Activated CD4-positive, alpha-beta T cell treated with anti-CD3 and anti-CD28 coated beads for 4 hours (primary cell): ENCODE measurements around the gene CEMIP2.
"Not testable (repeated sequence)": the region's sequence is repeated elsewhere in the genome, so short reads cannot be mapped to it uniquely, and the experiment has no call there.

ENCODE experiments used
- DNase-seq, 2 donors: peaks; one replicate each; pipeline ENCODE4 v3.0.0-alpha.2; 2020

Gene CEMIP2

DNA sequence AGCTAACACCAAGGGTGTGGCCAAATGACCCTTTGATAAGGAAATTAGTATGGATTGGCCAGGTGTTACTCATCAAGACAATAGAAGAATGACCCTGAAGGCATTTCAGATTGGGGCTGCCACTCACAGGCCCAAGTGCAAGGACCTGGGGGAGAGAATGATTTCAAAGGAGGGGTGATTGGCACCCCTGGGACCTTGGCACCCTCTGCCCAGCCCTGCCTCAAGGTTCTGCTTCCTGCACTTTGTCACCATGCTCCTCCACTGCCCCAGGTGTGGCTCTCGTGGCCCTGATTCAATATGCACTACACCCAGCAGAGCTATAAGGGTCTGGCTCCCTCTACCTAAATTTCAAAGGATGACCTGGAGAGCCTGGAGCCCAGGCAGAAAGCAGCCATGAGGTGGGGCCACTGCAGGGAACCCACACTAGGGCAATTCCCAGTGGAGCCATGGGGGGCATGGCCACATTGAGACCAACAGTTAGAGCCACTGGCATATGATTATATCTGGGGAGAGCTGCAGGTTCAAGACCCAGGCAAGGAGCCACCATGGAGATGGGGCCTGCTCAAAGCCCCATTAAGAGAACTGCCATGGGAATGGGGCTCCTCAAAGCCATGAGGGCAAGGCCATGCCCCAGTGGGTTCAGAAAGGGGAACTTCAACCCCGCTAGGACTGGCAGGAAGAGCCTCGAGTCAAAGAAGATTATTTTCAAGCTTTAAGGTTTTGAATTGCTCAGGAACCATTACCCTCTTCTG, 93.0 kb downstream of the CEMIP2 start:
- DNase-seq: no peak

DNA sequence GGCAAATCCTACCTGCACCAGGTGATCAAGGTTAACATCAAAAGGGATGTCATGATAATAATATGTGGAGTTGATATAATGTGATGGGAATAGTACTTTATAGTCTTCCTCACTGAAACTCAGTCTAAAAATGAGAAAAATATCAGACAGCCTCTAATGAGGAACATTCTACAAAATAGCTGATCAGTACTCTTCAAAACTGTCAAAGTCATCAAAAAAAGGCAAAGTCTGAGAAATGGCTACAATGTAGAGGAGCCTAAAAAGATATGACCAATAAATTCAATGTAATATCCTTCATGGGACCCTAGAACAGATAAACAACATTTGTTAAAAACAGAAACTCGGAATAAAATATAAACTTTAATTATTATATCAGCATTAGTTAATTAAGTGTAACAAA, 95.7 kb downstream of the CEMIP2 start:
- no peak for DNase-seq

DNA sequence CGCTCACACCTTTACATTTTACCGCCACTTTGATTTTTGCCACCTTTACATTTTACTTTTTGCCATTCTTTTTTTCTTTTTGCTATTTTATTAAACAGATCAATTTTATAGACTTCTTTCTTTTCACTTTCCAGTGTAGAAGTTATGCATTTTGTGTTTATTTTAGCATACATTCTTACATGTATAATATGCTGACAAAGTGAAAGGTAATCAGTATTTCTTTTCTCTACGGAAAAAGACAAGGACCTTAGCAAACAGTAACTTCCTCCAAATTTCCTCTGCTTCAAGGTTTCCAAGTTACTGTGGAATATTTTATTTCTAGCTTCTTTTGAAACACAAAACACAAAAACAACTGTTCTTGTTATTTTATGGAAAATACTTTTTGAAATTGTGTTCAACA, 97.0 kb downstream of the CEMIP2 start:
- no peak for DNase-seq

DNA sequence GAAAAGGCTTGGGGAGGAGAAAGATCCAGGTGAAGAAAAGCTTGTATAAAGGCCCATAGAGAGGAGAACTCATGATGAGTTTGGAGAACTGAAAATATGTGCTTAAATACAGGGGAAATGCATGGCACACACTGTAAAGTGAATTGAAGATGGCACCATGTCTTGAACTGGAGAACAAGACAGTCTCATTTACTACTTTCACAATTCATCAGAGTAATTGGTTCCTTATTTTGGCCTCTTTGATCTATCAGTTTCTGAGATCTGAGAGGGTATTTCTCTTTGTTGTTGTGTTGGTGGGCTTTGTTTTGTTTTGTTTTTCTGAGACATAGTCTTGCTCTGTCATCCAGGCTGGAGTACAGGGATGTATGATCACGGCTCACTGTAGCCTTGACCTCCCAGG, 98.2 kb downstream of the CEMIP2 start:
- DNase-seq: no peak

DNA sequence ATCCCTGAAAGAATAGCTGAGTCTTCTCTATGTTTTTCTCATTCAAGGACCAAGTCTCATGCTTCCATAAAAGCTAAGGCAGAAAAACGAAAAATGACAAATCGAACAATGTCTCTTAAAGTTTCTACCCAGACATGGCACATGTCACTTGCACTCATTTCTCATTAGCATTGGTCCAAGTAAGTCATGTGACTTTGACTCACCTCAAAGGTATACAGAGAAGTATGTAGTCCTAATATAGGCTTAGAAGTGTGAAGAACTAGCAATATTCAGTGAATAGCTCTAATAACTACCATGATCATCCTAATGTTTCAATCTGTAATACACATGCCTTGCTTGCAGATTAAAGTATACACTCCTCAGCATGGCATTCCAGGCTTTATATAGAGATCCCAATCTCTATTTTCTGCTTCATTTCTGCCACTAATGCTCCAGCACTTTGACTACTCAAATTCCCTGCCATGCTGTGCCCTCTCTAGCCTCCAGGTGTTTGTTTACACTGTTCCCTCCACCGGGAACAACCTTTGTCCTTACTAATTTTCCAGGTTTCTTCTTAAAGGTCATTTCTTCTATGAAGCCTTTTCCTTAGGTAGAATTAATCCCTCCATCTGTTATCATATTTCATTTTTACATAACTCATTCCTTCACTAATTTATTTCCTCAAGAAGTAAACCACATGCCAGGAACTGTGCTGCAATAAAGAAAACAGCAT, 98.9 kb downstream of the CEMIP2 start:
- no peak for DNase-seq

DNA sequence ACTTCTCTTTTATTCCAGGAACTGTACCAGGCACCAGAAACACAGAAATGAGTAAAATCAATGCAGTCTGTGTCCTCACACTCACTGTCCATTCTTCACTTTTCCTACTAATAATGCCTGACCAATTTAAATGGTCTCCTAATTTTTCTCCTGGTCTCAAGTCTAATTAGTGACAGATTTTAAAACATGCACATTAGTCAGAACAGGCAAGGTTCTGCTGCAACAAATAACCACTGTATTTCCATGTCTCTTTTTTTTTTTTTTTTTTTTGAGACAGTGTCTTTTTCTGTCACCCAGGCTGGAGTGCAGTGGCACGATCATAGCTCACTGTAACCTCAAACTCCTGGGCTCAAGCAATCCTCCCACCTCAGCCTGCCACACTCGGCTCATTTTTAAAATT, 99.6 kb downstream of the CEMIP2 start:
- DNase-seq: no peak

DNA sequence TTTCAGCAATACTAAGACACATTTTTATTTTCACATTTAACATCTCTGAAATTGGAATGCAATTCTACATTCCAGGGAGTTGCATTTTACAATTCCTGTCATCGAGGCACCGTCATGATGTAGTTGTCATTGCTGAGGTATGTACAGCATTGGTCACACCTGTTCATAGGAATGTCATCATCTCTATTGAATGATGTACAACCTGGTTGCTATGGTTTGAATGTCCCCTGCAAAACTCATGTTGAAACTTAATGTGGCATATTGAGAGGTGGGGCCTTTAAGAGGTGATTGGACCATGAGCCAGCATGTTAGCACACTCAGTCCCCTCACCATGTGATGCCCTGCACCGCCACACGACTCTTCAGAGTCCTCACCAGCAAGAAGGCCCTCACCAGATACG, 103.1 kb downstream of the CEMIP2 start:
- DNase-seq: no peak

DNA sequence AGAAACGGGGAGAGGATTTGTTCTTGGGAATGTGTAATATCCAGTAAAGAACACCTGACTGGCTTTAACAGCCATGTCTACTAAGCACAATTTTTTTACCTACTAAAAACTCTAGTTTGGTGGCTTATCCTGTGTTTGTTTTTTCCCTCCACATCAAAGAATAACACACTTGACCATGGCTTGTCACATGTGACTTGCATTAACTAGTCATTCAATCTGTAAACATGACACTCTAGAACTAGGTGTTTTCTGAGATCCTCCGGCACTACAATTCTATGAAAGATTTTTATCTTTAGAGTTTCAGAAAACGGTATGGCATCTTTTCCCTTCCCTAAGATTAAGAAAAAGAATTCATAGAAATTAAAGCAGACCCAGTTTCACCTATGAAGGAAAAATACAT, 103.7 kb downstream of the CEMIP2 start:
- DNase-seq: no peak

DNA sequence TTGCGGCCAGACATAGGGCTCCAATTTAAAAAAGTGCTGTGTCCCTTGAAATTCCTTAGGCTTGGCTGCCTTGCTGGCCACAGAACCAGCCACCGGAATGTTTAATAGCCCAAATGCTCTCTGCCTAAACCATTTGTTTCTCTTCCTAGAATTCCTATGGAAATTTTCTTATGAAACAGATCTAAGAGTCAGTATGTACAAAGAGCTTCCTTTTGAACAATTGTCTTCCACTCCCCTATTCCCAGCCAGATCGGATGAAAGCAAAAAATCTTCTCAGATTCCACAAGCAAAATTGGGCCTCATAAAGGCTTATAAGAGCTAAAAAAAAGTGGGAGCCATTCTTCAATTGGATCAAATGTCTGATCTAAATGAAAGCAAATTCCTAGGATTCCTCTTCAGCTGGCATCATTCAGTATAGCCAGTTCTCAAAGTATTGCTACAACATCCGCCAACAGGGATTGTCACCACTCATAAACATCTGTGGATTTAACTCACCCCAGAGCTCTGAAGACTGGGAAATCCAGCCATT, 104.3 kb downstream of the CEMIP2 start:
- no peak for DNase-seq

DNA sequence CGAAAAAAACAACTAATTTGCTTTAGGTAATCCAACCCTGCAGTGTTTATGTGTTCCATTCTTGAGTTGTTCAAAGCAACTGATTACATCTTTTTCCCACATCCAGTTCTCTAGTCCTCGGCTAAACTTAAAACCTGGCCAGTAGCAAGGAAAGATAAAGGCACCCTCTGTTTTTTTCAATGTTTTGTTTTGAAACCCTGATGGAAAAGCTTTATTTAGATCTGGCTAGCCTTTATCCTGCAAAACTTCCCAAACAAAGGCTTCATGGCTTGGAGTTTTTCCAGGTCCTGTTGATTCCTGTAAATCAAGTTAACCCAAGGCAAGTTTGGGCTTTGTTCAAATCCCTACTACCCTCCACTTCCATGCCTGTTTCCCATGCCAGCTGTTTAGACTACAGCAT, 105.1 kb downstream of the CEMIP2 start:
- DNase-seq: no peak

DNA sequence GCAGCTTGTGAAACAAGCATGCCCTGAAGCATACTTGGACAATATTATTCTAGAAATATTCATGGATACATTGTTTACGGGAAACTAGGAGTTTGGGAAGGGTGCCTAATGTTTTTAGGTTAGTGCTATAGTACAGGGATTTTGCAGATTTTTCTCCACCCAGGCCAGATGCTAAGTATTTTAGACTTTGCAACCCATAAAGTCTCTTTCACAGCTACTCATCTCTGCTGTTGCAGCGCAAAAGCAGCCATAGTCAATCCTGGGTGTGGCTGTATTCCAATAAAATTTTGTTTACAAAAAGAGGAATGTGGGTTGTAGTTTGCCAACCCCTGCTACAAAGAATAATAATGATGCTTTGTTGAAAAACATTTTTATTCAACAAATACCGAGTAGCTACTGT, 106.2 kb downstream of the CEMIP2 start:
- no peak for DNase-seq

DNA sequence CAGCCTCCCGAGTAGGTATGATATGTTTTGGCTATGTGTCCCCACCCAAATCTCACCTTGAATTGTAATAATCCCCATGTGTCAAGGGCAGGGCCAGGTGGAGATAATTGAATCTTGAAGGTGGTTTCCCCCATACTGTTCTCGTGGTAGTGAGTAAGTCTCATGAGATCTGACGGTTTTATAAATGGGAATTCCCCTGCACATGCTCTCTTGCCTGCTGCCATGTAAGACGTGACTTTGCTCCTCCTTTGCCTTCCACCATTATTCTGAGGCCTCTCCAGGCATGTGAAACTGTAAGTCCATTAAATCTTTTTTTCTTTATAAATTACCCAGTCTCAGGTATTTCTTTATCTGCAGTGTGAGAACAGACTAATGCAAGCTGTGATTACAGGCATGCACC, 111.0 kb downstream of the CEMIP2 start:
- DNase-seq: not testable (repeated sequence)

DNA sequence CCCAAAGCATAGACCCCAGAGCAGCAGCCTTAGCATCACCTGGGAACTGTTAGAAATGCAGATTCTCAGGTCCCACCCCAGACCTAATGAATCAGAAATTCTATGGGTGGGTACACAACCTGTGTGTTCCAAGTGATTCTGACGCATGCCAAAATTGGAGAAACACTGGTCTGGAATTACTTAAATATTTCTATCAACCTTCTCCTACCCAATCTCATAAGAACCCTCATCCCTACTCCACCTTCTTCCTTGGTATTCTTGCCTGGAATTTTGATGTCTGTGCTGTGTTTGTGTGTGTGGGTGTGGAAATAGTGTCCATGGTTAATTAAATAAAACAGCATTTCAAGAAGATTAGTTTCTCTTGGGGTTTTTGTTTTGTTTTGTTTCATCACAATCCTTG, 111.8 kb downstream of the CEMIP2 start:
- no peak for DNase-seq

DNA sequence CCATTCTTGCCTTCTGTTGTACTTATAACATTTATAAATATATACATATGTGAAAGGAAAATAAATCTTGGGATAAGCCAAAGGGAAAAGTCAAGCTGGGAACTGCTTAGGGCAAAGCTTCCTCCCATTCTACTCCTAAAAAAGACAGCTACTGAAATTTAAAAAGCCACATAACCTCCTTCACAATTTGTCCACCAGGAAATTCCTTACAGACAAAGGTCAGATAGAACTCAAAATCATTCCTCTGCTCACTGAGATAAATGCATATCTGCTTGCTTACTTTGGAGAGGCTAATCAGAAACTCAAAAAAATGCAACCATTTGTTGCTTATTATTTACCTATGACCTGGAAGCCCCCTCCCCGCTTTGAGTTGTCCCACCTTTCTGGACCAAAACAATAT, 112.5 kb downstream of the CEMIP2 start:
- no peak for DNase-seq

DNA sequence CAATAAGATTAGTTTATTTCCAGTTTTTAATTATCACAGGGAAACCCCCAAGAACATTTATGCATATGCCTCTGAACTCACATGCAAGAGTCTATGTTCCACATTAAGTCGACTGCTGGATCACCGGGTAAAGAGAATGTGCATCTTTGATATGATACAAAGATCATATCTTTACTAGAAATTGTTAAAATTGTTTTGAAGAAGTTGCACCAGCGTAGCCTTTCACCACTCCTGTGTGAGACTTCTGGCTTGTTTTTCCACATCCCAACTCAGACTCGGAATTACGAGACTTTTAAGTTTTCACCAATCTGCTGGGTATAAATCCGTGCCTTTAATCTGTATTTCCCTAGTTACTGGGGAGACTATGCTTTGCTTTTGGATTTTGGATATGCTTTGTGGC, 113.2 kb downstream of the CEMIP2 start:
- DNase-seq: no peak

DNA sequence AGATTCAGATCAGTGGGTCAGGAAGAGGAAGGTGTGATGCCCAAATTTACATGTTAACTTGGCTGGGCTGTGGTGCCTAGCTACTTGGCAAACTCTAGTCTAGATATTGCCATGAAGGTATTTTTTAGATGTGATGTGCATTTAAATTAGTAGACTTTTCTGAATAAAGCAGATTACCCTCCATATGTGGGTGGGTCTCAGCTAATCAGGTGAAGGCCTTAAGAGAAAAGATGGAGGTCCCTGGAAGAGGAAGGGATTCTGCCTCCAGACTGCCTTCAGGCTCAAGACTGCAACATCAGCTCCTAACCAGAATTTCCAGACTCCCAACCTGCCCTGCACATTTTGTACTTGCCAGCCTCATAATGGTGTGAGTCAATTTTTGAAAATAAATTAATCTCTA, 115.8 kb downstream of the CEMIP2 start:
- DNase-seq: no peak

DNA sequence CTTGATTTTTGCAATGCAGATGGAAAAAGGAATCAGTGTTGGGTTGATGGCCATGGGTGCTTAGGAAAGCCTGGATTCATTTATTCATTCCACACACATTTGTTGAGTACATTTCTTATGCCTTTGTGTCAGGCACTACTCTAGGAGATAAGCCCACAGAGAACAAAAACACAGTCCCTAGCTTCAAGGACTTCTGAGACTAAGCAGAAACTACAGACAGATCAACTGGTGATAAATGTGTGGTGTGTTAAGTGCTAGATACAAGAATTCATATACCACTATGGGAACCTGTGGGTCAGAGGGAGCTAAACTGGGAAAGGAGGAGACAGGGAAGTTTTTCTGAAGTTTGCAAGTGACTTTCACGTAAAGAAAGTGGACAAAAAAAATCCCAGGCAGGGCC, 119.9 kb downstream of the CEMIP2 start:
- no peak for DNase-seq

DNA sequence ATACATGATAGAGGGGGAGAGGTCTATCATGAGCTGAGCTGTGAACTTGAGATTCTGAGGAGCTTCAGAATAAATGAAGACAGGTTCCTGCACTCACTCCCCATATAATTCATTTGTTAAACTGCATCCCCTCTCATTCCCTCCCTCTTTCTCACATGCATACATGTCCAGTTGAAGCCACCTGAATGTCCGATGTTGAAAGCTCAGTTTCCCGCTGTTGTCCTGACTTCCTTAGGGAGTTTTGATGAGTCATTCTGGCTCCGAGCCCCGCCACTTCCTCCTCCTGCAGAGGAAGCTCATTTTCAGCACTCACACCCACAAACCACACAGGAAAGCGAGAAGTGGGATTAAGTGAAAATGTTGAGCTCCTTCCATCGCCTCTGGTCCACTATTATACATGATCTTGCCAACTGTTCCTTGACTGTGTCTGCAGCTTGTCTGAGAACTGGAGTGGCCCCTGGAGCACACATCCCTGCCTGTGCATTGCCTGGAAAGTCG, 121.2 kb downstream of the CEMIP2 start:
- DNase-seq: peak in 1 of 2 donors; percentile 6

DNA sequence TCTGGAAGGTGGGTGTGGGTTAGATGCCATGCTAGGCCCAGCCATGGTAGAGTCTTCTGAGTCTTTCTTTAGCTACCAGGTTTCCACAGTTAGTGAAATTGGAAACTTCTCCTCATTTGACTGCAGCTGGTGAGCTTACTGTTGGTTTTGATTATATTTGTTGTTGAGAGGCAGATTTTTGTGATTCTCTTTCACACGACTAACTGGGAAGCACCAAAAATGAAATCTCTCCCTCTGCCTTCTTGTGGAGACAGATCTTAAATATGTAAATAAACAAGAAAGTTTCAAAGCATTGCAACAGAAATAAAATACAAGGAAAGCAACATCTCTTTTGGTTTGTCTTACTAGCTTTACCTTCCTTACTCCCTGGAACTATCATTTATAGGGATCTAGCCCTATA, 122.2 kb downstream of the CEMIP2 start:
- no peak for DNase-seq

DNA sequence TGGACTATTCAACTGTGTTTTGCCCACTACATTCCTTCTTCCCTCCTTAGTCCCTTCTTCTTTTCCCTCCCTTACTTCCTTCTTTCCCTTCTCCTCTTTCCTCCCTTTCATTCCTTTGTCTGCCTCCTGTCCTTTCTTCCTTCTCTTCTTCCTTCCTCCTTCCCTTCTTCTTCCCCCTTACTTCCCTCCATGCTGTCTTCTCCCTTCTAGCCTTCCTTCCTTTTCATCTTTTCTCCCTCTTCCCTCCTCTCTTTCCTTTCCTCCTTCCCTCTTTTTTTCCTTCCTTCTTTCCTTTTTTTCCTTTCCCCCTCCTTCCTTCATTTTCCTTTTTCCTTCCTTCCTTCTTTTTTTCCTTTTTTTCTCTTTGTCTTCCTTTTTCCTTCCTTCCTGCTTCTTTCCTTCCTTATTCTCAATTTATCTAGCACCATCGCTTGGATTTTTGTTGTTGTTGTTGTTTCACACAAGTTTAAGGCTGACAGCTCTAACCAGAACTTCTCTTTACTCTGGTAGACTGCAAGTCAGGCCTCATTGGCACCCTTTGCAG, 123.4 kb downstream of the CEMIP2 start:
- no peak for DNase-seq

DNA sequence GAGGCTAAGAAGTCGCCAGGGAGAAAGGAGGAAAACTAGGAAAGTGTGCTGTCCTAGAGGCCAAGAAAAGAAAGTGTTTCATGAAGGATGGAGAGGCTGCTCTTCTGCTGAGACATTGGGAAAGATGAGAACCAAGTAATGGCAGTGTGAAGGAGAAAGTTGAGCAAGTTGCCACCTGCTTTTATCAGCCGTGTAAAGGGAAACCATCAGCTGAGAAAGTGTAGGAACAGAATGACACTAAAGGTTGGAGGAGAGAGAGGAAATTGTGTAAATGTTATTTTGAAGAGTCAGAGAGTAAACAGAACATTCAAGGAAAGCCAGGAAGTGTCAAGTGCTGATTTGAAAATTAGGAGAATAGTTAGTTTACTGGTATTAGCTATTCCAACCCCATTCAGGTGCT, 125.0 kb downstream of the CEMIP2 start:
- DNase-seq: no peak

DNA sequence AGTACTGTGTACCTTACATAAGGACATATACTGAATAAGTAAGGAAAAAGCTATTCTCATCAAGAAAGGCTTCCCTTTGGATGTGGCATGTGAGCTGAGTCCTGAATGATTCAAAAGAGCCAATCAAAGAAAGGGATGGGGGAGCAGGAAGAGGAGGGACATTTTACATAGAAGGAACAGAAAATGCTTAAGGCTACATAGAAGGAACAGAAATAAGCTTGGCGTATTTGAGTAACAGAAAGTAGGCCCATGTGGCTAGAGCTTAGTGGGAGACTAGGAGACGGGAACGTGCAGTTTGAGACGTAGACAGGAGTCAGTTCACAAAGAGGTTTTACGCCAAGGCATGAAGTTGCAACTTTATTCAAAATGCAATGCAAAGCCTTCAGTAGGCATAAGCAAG, 126.3 kb downstream of the CEMIP2 start:
- DNase-seq: no peak

DNA sequence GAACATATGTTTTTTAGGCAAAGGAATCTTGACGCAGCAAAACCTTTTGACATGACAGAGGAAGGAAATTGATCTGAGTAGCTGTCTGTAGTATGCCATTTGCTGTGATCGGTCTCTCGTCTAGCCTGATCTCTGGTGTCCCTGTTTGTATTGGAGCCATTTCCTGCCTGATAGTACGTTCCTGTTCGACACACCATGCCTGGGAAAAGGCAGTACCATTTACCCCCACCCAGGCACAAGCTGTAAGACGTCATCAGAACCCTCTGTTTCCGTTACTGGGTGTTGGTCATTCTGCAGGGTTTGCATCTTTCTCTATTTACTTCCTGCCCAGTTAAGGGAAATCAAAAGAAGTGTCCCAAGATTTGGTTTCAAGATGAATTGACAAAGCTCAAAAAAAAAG, 129.7 kb downstream of the CEMIP2 start:
- no peak for DNase-seq

DNA sequence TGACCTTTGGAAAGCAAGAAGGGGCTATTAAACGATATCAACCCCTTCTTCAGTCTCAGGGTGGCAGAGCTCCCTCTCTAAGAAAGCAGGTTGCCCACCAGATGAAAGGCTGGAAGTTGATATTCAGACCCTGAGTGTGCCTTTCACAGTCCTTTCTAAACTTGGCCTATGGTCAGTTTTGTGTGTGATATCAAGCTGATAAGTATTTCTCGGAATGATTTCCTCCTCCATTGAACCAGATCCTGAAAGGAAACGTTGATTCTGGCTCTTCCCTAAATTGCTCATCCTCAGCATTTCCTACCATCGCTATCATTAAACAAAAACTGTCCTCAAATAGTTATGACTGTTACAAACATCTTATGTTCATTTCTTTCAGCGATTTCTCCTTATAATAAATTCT, 130.4 kb downstream of the CEMIP2 start:
- DNase-seq: no peak
